ENCODE results near the gene TRAP1.

The TRAP1 gene

DNA sequence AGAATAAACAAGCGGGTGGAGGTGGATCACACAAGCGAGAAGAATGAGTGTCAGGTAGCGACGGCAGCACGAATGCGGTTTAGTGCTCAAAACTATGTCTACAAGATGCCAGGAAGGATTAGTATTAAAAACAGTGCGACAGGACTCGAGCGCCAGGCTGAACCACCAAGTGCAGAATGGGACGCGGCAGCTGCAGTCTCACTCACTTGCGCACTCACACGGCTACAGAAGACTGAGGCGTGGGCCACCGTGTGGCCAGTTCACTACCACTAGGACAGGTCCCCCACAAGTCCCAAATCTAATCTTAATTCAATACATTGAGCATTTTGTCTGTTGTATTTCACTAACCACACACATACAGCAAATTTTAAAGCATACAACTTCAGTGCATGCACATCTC, 35.7 kb upstream of the TRAP1 start:
- H3K36me3 ChIP-seq (ENCODE audit: control insufficient read depth, insufficient read depth, low read length, severe bottlenecking): peaks cover 67% of the 10 kb centered on the region
- no peaks in the 10 kb centered on the region for H3K9me3 ChIP-seq (ENCODE audit: control insufficient read depth, low read length)
- no peak overlapping the region for H3K4me3 ChIP-seq (ENCODE audit: low read length)
- H3K9ac ChIP-seq (ENCODE audit: low read length): no peak overlapping the region
- peaks cover 15% of the 10 kb centered on the region for H3K4me1 ChIP-seq (ENCODE audit: control insufficient read depth, insufficient read depth, low read length)
- no peaks in the 10 kb centered on the region for H3K27me3 ChIP-seq (replicated peaks; ENCODE audit: control insufficient read depth, insufficient read depth, low read length)
- no peak for DNase-seq (ENCODE audit: low read depth)

DNA sequence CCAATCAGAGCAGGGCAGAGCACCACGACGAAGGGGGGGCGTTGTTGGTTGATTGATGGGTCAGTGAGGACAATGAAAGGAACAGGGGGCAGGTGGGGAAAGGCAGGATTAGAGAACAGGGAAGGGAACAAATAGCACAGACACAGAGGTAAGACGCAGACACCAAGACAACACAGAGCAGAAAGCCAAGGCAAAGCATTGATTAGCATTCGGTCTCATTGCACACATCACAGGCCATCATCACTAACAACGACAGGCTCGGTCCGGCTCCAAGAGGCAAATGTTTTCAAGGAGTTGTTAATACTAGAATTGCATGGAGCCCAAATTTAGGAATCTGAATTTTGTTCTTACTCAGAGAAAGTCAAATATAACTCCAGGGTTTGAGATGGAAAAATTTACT, 34.6 kb upstream of the TRAP1 start:
- Histone ChIP-seq H3K9me3 (ENCODE audit: control insufficient read depth, low read length) (no peaks in the 10 kb centered on the region), H3K9ac (ENCODE audit: low read length) (no peak overlapping the region), H3K36me3 (ENCODE audit: control insufficient read depth, insufficient read depth, low read length, severe bottlenecking) (peaks cover 63% of the 10 kb centered on the region), H3K4me1 (ENCODE audit: control insufficient read depth, insufficient read depth, low read length) (peaks cover 15% of the 10 kb centered on the region), H3K4me3 (ENCODE audit: low read length) (no peak overlapping the region), H3K27me3 (replicated peaks; ENCODE audit: control insufficient read depth, insufficient read depth, low read length) (no peaks in the 10 kb centered on the region)
- DNase-seq (ENCODE audit: low read depth): no peak

DNA sequence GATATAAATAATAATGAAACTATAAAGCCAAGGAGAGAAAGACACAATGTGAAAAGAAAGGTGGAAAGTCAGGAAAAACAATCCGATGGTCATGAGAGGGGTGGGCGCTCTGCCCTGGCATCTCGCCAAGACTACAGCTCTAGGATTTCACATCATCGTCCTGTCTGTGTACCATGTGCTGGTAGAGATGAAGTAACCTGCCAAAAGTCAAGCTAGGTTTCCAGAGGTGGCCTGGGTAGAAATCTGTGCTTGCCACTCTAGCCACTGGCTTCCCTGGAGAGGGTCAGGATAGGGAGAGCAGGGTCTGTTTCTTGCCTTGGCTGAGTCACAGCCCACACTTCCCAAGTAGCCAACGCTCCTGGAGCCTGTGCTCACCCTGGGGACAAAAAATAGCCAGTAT, 31.0 kb upstream of the TRAP1 start:
- Histone ChIP-seq H3K4me1 (ENCODE audit: control insufficient read depth, insufficient read depth, low read length) (no peaks in the 10 kb centered on the region), H3K9me3 (ENCODE audit: control insufficient read depth, low read length) (no peaks in the 10 kb centered on the region), H3K9ac (ENCODE audit: low read length) (no peak overlapping the region), H3K36me3 (ENCODE audit: control insufficient read depth, insufficient read depth, low read length, severe bottlenecking) (peaks cover 74% of the 10 kb centered on the region), H3K4me3 (ENCODE audit: low read length) (no peak overlapping the region), H3K27me3 (replicated peaks; ENCODE audit: control insufficient read depth, insufficient read depth, low read length) (no peaks in the 10 kb centered on the region)
- DNase-seq (ENCODE audit: low read depth): no peak

DNA sequence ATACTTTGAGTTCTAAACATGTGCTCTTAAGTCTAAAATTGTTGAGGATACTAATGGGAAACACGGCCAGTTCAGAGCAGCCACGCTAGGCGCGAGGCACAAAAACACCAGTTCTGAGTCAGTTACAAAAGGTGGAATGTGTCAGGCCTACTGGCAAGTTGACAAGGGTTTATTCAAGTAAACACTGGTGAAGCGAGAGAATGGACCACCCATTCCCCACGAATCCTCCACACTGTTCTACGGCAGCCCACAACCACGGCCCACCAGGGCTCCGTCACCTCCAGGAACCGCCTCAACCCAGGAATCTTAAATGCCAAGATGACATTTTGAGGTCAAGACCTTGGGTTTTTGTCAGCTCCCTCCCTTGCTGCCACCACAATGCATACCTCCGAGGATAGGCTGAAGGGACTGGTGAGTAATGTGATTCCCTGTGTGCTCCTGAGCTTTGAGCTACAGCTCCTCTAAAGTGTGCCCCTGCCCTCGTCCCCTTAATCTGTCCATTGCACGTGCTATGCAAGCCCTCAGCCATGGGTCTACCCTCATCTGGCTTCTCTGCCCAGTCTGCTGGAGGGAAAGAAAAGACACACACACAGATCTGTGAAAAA, 28.5 kb upstream of the TRAP1 start:
- H3K9ac ChIP-seq (ENCODE audit: low read length): no peak overlapping the region
- H3K4me3 ChIP-seq (ENCODE audit: low read length): no peak overlapping the region
- no peaks in the 10 kb centered on the region for H3K27me3 ChIP-seq (replicated peaks; ENCODE audit: control insufficient read depth, insufficient read depth, low read length)
- peaks cover 5% of the 10 kb centered on the region for H3K4me1 ChIP-seq (ENCODE audit: control insufficient read depth, insufficient read depth, low read length)
- no peak for DNase-seq (ENCODE audit: low read depth)
- H3K36me3 ChIP-seq (ENCODE audit: control insufficient read depth, insufficient read depth, low read length, severe bottlenecking): peaks cover 83% of the 10 kb centered on the region
- H3K9me3 ChIP-seq (ENCODE audit: control insufficient read depth, low read length): no peaks in the 10 kb centered on the region

DNA sequence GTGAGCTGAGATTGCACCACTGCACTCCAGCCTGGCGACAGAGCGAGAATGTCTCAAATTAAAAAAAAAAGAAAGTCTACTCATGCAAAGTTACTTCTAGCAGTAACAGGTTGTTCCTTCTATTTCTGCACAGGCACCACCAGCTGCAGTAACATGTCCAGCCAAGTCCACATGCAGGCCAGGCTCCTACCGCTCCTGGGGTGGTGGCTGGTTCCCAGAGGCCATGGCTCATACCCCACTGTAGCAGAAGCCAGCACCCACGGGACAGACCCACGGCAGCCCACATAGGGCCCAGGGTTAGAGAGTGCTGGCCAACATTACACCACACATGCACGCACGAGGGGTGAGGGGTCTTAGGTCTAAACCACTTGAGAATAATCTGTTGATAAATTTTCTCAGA, 26.7 kb upstream of the TRAP1 start:
- no peak for DNase-seq (ENCODE audit: low read depth)
- no peaks in the 10 kb centered on the region for H3K27me3 ChIP-seq (replicated peaks; ENCODE audit: control insufficient read depth, insufficient read depth, low read length)
- no peak overlapping the region for H3K4me3 ChIP-seq (ENCODE audit: low read length)
- no peaks in the 10 kb centered on the region for H3K9me3 ChIP-seq (ENCODE audit: control insufficient read depth, low read length)
- no peak overlapping the region for H3K9ac ChIP-seq (ENCODE audit: low read length)
- peaks cover 87% of the 10 kb centered on the region for H3K36me3 ChIP-seq (ENCODE audit: control insufficient read depth, insufficient read depth, low read length, severe bottlenecking)
- peaks cover 5% of the 10 kb centered on the region for H3K4me1 ChIP-seq (ENCODE audit: control insufficient read depth, insufficient read depth, low read length)

DNA sequence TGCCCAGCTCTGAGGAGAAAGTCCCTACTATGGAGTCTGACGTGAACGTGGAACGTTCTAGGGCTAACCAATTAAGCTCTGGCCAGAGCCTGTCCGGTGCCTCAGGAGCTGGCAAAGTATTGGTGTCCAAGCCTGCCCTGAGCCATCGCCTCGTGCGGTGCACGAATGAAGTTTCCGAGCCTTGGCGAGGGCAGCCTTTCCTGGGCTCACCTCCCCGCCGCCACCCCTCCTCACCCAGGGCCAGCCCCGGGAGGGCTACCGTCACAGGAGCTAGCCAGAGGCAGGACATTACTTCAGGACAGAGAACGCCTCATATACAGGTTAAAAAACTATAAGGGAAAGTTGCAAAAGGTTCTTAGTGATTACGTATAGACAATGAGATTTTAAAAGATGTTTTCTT, 23.6 kb upstream of the TRAP1 start:
- Histone ChIP-seq H3K4me1 (ENCODE audit: control insufficient read depth, insufficient read depth, low read length) (peaks cover 5% of the 10 kb centered on the region), H3K9ac (ENCODE audit: low read length) (no peak overlapping the region), H3K36me3 (ENCODE audit: control insufficient read depth, insufficient read depth, low read length, severe bottlenecking) (peaks cover 92% of the 10 kb centered on the region), H3K27me3 (replicated peaks; ENCODE audit: control insufficient read depth, insufficient read depth, low read length) (no peaks in the 10 kb centered on the region), H3K9me3 (ENCODE audit: control insufficient read depth, low read length) (no peaks in the 10 kb centered on the region), H3K4me3 (ENCODE audit: low read length) (no peak overlapping the region)
- no peak for DNase-seq (ENCODE audit: low read depth)

DNA sequence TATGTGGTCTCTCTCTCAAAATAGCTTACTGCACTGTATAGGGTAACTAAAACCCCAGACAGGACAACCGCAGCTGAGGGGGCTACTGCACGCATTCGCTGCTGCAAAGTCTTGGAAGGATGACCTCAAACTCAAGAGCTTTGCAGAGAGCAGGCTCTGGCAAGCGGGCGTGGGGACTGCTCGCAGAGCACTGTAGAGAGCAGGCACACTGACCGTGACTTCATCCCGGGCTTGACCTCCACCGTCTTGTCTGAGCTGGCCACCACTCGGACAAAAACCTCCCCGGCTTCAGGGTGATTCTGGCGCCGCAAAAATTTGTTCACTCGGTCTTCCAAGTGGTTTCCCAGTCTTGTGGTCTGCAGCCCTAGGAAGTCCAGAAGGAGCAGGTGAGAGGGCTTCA, 22.9 kb upstream of the TRAP1 start:
- Histone ChIP-seq H3K4me1 (ENCODE audit: control insufficient read depth, insufficient read depth, low read length) (peaks cover 5% of the 10 kb centered on the region), H3K9me3 (ENCODE audit: control insufficient read depth, low read length) (no peaks in the 10 kb centered on the region), H3K4me3 (ENCODE audit: low read length) (no peak overlapping the region), H3K27me3 (replicated peaks; ENCODE audit: control insufficient read depth, insufficient read depth, low read length) (no peaks in the 10 kb centered on the region), H3K9ac (ENCODE audit: low read length) (no peak overlapping the region), H3K36me3 (ENCODE audit: control insufficient read depth, insufficient read depth, low read length, severe bottlenecking) (peaks cover 92% of the 10 kb centered on the region)
- no peak for DNase-seq (ENCODE audit: low read depth)

DNA sequence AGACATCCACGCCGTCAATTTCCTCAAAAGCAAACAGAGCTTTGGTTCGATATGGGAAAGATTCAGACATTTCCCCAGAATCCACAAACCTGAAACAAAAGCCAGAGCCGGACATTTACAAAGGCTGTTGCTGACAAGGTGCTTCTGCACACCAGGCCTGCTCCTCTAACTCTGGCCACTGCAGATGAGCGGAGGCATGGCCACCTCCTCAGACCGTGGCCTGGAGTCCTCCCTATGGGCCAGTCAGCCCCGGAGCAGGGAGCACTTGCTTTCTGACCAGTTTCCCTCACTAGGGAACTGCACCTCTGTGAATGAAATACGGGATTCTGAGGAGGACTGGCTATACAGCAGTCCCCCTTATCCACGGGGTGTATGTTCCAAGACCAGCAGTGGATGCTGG, 22.3 kb upstream of the TRAP1 start:
- Histone ChIP-seq H3K9me3 (ENCODE audit: control insufficient read depth, low read length) (no peaks in the 10 kb centered on the region), H3K4me3 (ENCODE audit: low read length) (no peak overlapping the region), H3K9ac (ENCODE audit: low read length) (no peak overlapping the region), H3K27me3 (replicated peaks; ENCODE audit: control insufficient read depth, insufficient read depth, low read length) (no peaks in the 10 kb centered on the region), H3K36me3 (ENCODE audit: control insufficient read depth, insufficient read depth, low read length, severe bottlenecking) (peaks cover 92% of the 10 kb centered on the region), H3K4me1 (ENCODE audit: control insufficient read depth, insufficient read depth, low read length) (peaks cover 5% of the 10 kb centered on the region)
- no peak for DNase-seq (ENCODE audit: low read depth)

DNA sequence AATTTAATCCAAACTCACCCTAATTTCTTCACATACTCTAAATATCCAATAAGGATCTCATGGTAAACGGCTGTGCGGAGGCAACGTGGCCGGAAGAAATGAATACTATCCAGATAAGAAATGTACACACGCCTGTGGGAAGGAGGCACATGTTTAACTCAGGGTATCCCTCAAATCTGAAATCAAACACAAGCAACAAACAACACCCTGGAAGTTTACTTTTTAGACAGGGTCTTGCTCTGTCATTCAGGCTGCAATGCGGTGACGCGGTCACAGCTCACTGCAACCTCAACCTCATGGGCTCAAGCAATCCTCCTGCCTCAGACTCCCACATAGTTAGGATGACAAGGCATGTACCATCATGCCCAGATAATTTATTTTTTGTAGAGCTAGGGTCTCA, 21.2 kb upstream of the TRAP1 start:
- peaks cover 92% of the 10 kb centered on the region for H3K36me3 ChIP-seq (ENCODE audit: control insufficient read depth, insufficient read depth, low read length, severe bottlenecking)

DNA sequence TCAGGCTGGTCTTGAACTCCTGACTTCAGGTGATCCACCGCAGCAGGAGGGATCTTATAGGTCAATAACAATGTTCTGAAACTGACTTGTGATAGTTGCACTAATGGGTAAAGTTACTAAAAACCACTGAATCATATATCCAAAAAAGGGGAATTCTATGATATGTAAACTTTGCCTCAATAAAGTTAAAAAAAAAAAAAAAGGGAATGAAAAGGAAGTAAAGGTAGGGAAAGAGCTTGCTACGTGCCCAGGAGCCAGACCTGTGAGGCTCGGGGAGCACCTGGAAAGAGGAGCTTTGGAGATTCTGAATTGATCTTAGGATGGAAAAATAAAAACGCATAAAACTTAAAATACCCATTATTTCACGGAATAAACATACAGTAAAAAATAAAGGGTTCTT, 20.8 kb upstream of the TRAP1 start:
- Histone ChIP-seq H3K9me3 (ENCODE audit: control insufficient read depth, low read length) (no peaks in the 10 kb centered on the region), H3K4me3 (ENCODE audit: low read length) (no peak overlapping the region), H3K27me3 (replicated peaks; ENCODE audit: control insufficient read depth, insufficient read depth, low read length) (no peaks in the 10 kb centered on the region), H3K9ac (ENCODE audit: low read length) (no peak overlapping the region), H3K4me1 (ENCODE audit: control insufficient read depth, insufficient read depth, low read length) (peaks cover 5% of the 10 kb centered on the region), H3K36me3 (ENCODE audit: control insufficient read depth, insufficient read depth, low read length, severe bottlenecking) (peaks cover 91% of the 10 kb centered on the region)
- no peak for DNase-seq (ENCODE audit: low read depth)

More for the DNA sequence above, 21.2 kb upstream of the TRAP1 start:
- Histone ChIP-seq H3K9me3 (ENCODE audit: control insufficient read depth, low read length) (no peaks in the 10 kb centered on the region), H3K4me3 (ENCODE audit: low read length) (no peak overlapping the region), H3K27me3 (replicated peaks; ENCODE audit: control insufficient read depth, insufficient read depth, low read length) (no peaks in the 10 kb centered on the region), H3K4me1 (ENCODE audit: control insufficient read depth, insufficient read depth, low read length) (peaks cover 5% of the 10 kb centered on the region), H3K9ac (ENCODE audit: low read length) (no peak overlapping the region)
- DNase-seq (ENCODE audit: low read depth): no peak

DNA sequence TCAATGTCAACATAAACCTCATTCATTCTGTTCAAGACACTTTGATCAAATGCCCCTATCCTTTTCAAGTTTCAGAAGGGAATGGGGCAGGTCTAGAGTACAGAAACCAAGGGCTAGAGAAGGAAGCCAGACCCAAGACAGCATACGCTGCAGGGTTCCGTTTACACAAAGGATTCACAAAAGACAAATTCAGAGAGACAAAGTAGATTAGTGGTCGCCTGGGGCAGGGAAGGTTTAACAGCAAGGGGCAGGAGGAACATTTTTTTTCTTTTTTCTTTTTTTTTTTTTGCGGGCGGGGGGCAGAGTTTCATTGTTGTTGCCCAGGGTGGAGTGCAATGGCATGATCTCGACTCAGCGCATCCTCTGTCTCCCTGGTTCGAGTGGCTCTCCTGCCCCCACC, 19.9 kb upstream of the TRAP1 start:
- H3K9me3 ChIP-seq (ENCODE audit: control insufficient read depth, low read length): no peaks in the 10 kb centered on the region
- no peak for DNase-seq (ENCODE audit: low read depth)
- H3K27me3 ChIP-seq (replicated peaks; ENCODE audit: control insufficient read depth, insufficient read depth, low read length): no peaks in the 10 kb centered on the region
- no peaks in the 10 kb centered on the region for H3K4me1 ChIP-seq (ENCODE audit: control insufficient read depth, insufficient read depth, low read length)
- no peak overlapping the region for H3K9ac ChIP-seq (ENCODE audit: low read length)
- H3K36me3 ChIP-seq (ENCODE audit: control insufficient read depth, insufficient read depth, low read length, severe bottlenecking): peaks cover 88% of the 10 kb centered on the region
- H3K4me3 ChIP-seq (ENCODE audit: low read length): no peak overlapping the region

DNA sequence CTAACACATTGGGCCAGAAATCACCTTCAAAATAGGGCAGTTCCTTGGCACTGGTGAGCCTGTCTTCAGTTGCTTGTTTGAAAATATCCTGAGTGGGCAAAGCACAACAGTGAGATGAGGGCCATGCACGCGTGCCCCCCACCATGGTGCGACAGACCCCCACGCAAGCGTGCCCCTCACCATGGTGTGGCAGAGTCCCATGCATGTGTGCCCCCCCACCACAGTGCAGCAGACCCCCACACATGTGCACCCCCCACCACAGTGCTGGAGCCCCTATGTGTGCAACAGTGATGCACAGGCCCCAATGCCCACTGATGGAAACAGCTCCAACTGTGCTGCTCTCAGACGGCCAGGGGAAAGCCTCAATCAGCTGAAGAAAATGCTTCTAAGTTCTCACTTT, 18.8 kb upstream of the TRAP1 start:
- no peaks in the 10 kb centered on the region for H3K9me3 ChIP-seq (ENCODE audit: control insufficient read depth, low read length)
- H3K36me3 ChIP-seq (ENCODE audit: control insufficient read depth, insufficient read depth, low read length, severe bottlenecking): peaks cover 88% of the 10 kb centered on the region
- no peak overlapping the region for H3K9ac ChIP-seq (ENCODE audit: low read length)
- H3K27me3 ChIP-seq (replicated peaks; ENCODE audit: control insufficient read depth, insufficient read depth, low read length): no peaks in the 10 kb centered on the region
- H3K4me1 ChIP-seq (ENCODE audit: control insufficient read depth, insufficient read depth, low read length): no peaks in the 10 kb centered on the region
- no peak overlapping the region for H3K4me3 ChIP-seq (ENCODE audit: low read length)
- DNase-seq (ENCODE audit: low read depth): no peak

All from adipocyte (in vitro differentiated cells).